HAP-1 (cell line): ENCODE measurements around the gene ZSCAN9.
A peak's percentile ranks its signal among the peaks of the same experiment; 100 is the strongest.

Experiments used
- DNase-seq, 2 experiments: peaks; one replicate each; pipeline ENCODE4 v3.0.0-alpha.2; 2016 to 2020; ENCODE audit warnings: low spot score in 2 of 2
- H3K27me3 ChIP-seq: fragments of 250-450 bp; sonication (Bioruptor Pico); 2 replicates; pipeline ENCODE4 v1.5.1; 2020; ENCODE audit warnings: low read depth, mild to moderate bottlenecking, moderate library complexity
- H3K36me3 ChIP-seq: fragments of 250-450 bp; sonication (Bioruptor Pico); replicated peaks from 2 replicates; pipeline ENCODE4 v1.5.1; 2020; ENCODE audit warnings: mild to moderate bottlenecking
- H3K4me1 ChIP-seq: fragments of 250-450 bp; sonication (Bioruptor Pico); 2 replicates; pipeline ENCODE4 v1.5.1; 2020; ENCODE audit warnings: mild to moderate bottlenecking
- H3K4me3 ChIP-seq: fragments of 250-450 bp; sonication (Bioruptor Pico); 2 replicates; pipeline ENCODE4 v1.5.1; 2020; ENCODE audit warnings: mild to moderate bottlenecking, moderate library complexity
- H3K9me3 ChIP-seq: fragments of 250-450 bp; sonication (Bioruptor Pico); 2 replicates; pipeline ENCODE4 v1.5.1; 2020; ENCODE audit warnings: mild to moderate bottlenecking, moderate library complexity
- in situ Hi-C: fragments of 300-500 bp; cut with MboI; formaldehyde crosslinking; loops from 3 replicates; pipeline ENCODE4 v1.14.3; 2020; ENCODE audit warnings: low sequenced_read_pairs, inconsistent platforms, mixed read lengths

ZSCAN9 gene

DNA sequence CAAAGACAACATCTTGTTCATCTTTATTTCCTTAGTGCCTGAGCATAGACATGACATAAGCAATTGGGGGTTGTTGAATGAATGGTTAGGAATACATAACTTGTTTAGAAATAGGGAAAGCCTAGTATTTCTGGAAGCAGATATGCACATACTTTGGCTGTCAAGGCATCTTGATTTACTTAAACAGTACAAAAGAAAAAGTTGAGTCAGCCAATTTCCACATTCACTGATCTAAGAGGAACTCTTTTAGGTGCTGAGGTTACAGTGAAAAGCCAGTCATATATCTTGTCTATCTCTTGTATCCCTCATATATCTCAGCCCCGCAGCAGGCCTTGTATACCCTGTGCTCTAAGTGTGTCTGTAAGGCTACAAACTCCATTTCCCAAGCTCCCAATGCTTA lies 15.4 kb downstream of the ZSCAN9 start:
- H3K4me3 ChIP-seq, result no peak overlapping the region
- in situ Hi-C loops, result no loop called here
- peaks cover 14% of the 10 kb centered on the region for H3K36me3 ChIP-seq
- H3K4me1 ChIP-seq, result no peaks in the 10 kb centered on the region
- no peaks in the 10 kb centered on the region for H3K27me3 ChIP-seq
- DNase-seq, result no peak
- no peaks in the 10 kb centered on the region for H3K9me3 ChIP-seq

DNA sequence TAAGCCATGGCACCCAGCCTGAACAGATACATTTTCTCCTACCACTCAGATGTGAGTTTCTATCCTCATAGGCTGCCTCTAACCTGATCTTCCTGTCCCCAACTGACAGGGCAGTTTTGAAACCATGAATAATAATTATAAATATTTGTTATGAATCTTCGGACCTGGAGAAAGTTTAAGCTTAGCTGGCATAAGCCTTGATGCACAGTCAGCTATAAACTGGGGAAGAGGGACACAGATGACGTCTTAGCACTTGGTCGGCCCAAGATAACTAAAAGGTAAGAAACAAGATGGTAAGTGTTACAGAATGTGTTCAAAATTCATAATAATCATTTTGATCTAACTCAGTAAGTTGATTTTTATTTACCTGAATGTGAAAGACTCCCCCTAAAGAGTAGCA lies 18.9 kb downstream of the ZSCAN9 start:
- no peak for DNase-seq
- peaks cover 32% of the 10 kb centered on the region for H3K36me3 ChIP-seq
- in situ Hi-C loops, result no loop called here

GRCh38 chr6:28245206-28245941 lies 20.3 kb downstream of the ZSCAN9 start:
- Histone ChIP-seq H3K4me3 (no peak overlapping the region), H3K27me3 (no peaks in the 10 kb centered on the region), H3K9me3 (no peaks in the 10 kb centered on the region), H3K4me1 (peaks cover 1% of the 10 kb centered on the region; the same call in 1 of the 2 replicates), H3K36me3 (peaks cover 35% of the 10 kb centered on the region)
- no peak for DNase-seq
- in situ Hi-C loops, result no loop called here

More for the DNA sequence above, 18.9 kb downstream of the ZSCAN9 start:
- Histone ChIP-seq H3K27me3 (no peaks in the 10 kb centered on the region), H3K4me3 (no peak overlapping the region), H3K4me1 (no peaks in the 10 kb centered on the region), H3K9me3 (no peaks in the 10 kb centered on the region)

- in situ Hi-C loops, result no loop called here
- peaks cover 13% of the 10 kb centered on the region for H3K4me1 ChIP-seq
- H3K4me3 ChIP-seq, result no peak overlapping the region
- no peaks in the 10 kb centered on the region for H3K27me3 ChIP-seq
- H3K9me3 ChIP-seq, result no peaks in the 10 kb centered on the region
- peaks cover 35% of the 10 kb centered on the region for H3K36me3 ChIP-seq
- no peak for DNase-seq
These were observed 23.8 kb downstream of the ZSCAN9 start for GRCh38 chr6:28248916-28249315.

DNA sequence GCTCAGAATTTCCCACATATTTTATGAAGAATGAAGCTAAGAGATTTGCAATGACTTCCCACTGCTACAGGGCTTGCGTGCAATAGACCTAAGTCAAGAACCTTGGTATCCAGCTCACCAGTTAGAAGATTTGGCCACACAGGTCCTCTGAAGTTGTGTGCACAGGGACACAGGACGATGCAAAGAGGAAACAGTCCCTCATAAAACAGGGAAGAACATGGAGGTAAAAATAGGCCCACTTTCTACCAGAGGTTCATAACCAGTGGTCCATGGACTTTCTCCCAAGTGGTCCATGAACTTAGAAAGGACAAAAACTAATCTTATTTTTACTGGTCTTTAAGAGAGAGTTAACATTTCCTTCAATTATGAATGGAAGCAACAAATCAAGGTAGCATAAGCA lies 25.7 kb downstream of the ZSCAN9 start:
- peak overlapping the region; percentile 54 for H3K4me3 ChIP-seq
- in situ Hi-C loops, result loop anchor here (25.0 kb wide), 1 partner anchor 113 kb away; the partner anchor contains the start of gene ZKSCAN8
- no peaks in the 10 kb centered on the region for H3K9me3 ChIP-seq
- H3K4me1 ChIP-seq, result peaks cover 13% of the 10 kb centered on the region
- no peaks in the 10 kb centered on the region for H3K27me3 ChIP-seq
- DNase-seq, result no peak
- H3K36me3 ChIP-seq, result peaks cover 22% of the 10 kb centered on the region

DNA sequence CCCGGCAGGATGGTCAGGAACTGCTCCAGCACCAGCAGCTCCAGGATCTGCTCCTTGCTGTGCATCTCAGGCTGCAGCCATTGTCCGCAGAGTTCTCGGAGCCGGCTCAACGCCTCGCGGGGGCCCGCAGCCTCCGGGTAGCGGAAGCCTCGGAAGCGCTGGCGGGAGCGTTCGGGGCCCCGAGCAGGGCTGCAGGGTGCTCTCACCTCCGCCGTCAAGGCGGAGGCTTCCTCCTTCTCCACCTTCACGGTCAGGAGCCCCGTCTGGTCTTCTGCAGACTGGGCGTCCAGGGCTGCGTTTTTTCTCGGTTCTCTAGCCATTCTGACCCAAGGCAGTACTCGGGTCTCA lies 26.6 kb downstream of the ZSCAN9 start:
- Histone ChIP-seq H3K27me3 (no peaks in the 10 kb centered on the region), H3K36me3 (peaks cover 17% of the 10 kb centered on the region; the same call in 1 of the 2 replicates), H3K4me1 (peaks cover 13% of the 10 kb centered on the region), H3K4me3 (peak overlapping the region; percentile 54), H3K9me3 (no peaks in the 10 kb centered on the region)
- in situ Hi-C loops, result loop anchor here (25.0 kb wide), 1 partner anchor 114 kb away; the partner anchor contains the start of gene ZKSCAN8
- peak in 1 of 2 experiments; percentile 28 for DNase-seq

GRCh38 chr6:28252009-28252975 lies 27.2 kb downstream of the ZSCAN9 start, which contains the start of gene ZKSCAN4:
ZKSCAN4 (minus strand) TSS chr6:28252269; CDS start chr6:28251980, 289 bp downstream.
- H3K27me3 ChIP-seq, result no peaks in the 10 kb centered on the region
- in situ Hi-C loops, result loop anchor here (25.0 kb wide), 1 partner anchor 115 kb away; the partner anchor contains the start of gene ZKSCAN8
- H3K4me3 ChIP-seq, result peak within 1 kb of the TSS; percentile 54
- H3K9me3 ChIP-seq, result no peaks in the 10 kb centered on the region
- DNase-seq, result peak; percentile 81 to 91
- H3K36me3 ChIP-seq, result 0 out of 2 replicates have a peak, but pooled peaks cover 10% of the 10 kb centered on the region
- peaks cover 13% of the 10 kb centered on the region for H3K4me1 ChIP-seq

GRCh38 chr6:28254121-28254519 lies 29.0 kb downstream of the ZSCAN9 start:
- DNase-seq, result no peak
- in situ Hi-C loops, result loop anchor here (25.0 kb wide), 1 partner anchor 117 kb away; the partner anchor contains the start of gene ZKSCAN8
- no peaks in the 10 kb centered on the region for H3K27me3 ChIP-seq
- H3K36me3 ChIP-seq, result 0 out of 2 replicates have a peak, but pooled peaks cover under 1% of the 10 kb centered on the region
- no peak overlapping the region for H3K4me3 ChIP-seq
- H3K9me3 ChIP-seq, result no peaks in the 10 kb centered on the region
- H3K4me1 ChIP-seq, result peaks cover 13% of the 10 kb centered on the region

DNA sequence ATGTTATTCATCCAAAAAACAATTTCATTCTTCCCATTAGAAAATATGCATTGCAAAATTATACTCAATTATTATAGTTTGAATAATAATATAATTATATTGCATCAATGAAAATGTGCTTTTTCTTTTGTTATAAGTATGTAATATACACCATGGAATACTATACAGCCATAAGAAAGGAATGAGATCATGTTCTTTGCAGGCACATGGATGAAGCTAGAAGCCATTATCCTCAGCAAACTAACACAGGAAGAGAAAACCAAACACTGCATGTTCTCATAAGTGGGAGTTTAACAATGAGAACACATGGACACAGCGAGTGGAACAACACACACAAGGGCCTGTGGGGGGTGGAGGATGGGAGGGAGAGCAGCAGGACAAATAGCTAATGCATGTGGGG lies 32.0 kb downstream of the ZSCAN9 start:
- Histone ChIP-seq H3K27me3 (no peaks in the 10 kb centered on the region), H3K9me3 (no peaks in the 10 kb centered on the region), H3K36me3 (no peaks in the 10 kb centered on the region), H3K4me1 (peaks cover 7% of the 10 kb centered on the region; the same call in 1 of the 2 replicates), H3K4me3 (no peak overlapping the region)
- DNase-seq, result no peak
- in situ Hi-C loops, result loop anchor here (25.0 kb wide), 1 partner anchor 120 kb away; the partner anchor contains the start of gene ZKSCAN8

DNA sequence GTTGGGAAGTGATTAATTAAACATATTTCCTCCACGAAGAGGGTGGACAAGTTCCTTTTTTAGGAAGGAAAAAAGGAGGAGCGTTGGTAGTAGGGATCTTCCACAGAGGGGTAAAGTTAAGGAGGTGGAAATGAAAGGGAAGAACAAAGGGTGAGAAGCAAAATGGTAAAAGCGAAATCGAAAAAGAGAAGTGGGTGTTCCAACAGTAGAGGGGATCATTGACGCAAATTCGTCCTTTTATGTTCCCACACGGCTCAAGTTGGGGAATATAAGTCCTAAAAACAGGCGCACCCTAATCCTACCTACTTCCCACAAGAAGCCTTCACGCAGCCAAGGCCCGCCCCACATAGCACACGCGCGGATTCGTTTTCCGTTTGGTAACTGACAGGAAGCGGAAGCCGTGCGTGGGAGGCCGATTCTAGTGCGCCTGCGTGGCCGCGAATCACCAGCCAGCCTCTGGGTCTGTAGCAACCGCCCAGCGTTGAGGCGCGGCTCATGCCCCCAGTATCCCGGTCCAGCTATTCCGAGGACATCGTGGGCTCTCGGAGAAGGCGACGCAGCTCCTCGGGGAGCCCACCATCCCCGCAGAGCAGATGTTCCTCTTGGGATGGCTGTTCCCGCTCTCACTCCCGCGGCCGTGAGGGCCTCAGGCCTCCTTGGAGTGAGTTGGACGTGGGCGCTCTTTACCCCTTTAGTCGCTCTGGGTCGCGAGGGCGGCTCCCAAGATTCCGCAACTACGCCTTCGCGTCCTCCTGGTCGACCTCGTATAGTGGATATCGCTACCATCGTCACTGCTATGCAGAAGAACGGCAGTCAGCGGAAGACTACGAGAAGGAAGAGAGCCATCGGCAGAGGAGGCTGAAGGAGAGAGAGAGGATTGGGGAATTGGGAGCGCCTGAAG lies 34.1 kb downstream of the ZSCAN9 start, which contains the start of gene NKAPL:
Gene NKAPL, plus strand, starts transcription at position 421 of the 901 bp plus-strand sequence. Its CDS starts 75 bp downstream, at position 496.
- DNase-seq, result no peak
- no peaks in the 10 kb centered on the region for H3K36me3 ChIP-seq
- in situ Hi-C loops, result loop anchor here (25.0 kb wide), 1 partner anchor 122 kb away; the partner anchor contains the start of gene ZKSCAN8
- H3K9me3 ChIP-seq, result no peaks in the 10 kb centered on the region
- H3K27me3 ChIP-seq, result peaks cover 3% of the 10 kb centered on the region; the same call in 1 of the 2 replicates
- H3K4me3 ChIP-seq, result no peak within 1 kb of the TSS
- peaks cover 3% of the 10 kb centered on the region; the same call in 1 of the 2 replicates for H3K4me1 ChIP-seq

- in situ Hi-C loops, result loop anchor here (25.0 kb wide), 1 partner anchor 127 kb away; the partner anchor contains the start of gene ZKSCAN8
- DNase-seq, result no peak
- no peaks in the 10 kb centered on the region for H3K9me3 ChIP-seq
- H3K4me3 ChIP-seq, result no peak overlapping the region
- H3K36me3 ChIP-seq, result no peaks in the 10 kb centered on the region
- H3K27me3 ChIP-seq, result peaks cover 3% of the 10 kb centered on the region; the same call in 1 of the 2 replicates
- peaks cover 12% of the 10 kb centered on the region for H3K4me1 ChIP-seq
These were observed 38.8 kb downstream of the ZSCAN9 start for GRCh38 chr6:28263922-28264321.

DNA sequence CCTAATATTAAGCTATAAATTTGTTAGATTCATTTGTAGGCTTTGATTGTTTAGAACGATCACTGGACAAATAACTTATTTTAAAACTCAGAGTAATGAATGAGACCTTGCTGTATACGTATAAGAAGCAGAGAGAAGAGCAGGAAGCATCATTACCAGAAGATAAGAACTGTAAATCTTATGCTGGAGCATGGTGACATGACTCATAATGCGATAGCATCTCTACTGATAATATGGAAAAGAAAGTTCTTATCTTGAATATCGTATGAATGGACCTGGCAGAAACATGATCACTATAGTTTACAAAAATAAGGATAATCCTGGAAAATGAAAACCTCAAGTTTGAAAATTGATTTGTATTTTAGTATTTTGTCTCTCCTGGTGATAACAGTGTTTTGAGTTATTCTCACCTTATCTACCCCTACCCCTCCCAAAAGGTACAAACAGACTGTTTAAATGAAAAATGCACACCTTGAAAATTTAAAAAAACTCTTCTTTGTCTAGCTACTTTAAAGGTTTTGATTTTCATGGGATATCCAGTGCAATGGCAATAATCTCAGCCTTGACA lies 39.8 kb downstream of the ZSCAN9 start:
- DNase-seq, result no peak
- H3K27me3 ChIP-seq, result peaks cover 3% of the 10 kb centered on the region; the same call in 1 of the 2 replicates
- H3K4me3 ChIP-seq, result no peak overlapping the region
- H3K9me3 ChIP-seq, result no peaks in the 10 kb centered on the region
- in situ Hi-C loops, result loop anchor here (25.0 kb wide), 1 partner anchor 128 kb away; the partner anchor contains the start of gene ZKSCAN8
- H3K36me3 ChIP-seq, result no peaks in the 10 kb centered on the region
- H3K4me1 ChIP-seq, result peaks cover 12% of the 10 kb centered on the region
